NT2/D1 (cell line): Measurements from ENCODE around the gene HAVCR2.

ENCODE experiments used
- SUZ12 ChIP-seq: IDR thresholded peaks from 2 replicates; pipeline ENCODE4 v1.6.1; 2011; ENCODE audit not compliant: insufficient read length, insufficient read depth; ENCODE audit errors: extremely low read depth
- YY1 ChIP-seq: IDR thresholded peaks from 2 replicates; pipeline ENCODE4 v1.6.1; 2011; ENCODE audit not compliant: insufficient read length, insufficient read depth
- ZNF274 ChIP-seq: IDR thresholded peaks from 2 replicates; pipeline ENCODE4 v1.6.1; 2011; ENCODE audit warnings: mild to moderate bottlenecking, low read depth, low read length

DNA sequence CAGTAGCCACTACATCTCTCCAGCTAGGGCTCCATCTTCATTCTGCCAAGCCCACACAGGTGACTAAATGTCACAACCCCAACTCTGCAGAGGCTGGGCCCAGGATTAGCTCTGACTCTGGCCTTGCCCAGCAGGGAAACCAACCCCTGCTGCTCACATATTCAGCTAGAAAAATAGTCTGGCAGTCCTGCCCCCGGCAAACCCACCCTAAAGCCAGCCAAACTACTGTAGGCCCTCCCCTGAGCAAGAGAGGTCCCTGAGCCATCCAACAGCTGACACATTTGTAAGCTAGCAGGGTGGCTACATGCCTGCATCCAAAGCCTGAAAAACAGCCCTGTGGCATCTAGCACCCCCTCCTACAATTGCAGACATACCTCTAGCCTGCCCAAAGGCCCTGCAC is 11.3 kb upstream of the HAVCR2 start:
- no peak for TF ChIP-seq YY1
- TF ChIP-seq ZNF274 = no peak
- TF ChIP-seq SUZ12 = no peak
